ENCODE results near the gene NINJ1. TPM values are rescaled to one million over a fixed set of nuclear protein-coding genes. Genes with fewer than 3 reads are reported as not detected.
"Not testable (repeated sequence)": the region's sequence is repeated elsewhere in the genome, so short reads cannot be mapped to it uniquely, and the experiment has no call there.

NINJ1 gene
- total RNA-seq, 2 experiments from 2014 or later, result 20.8 to 21.1 TPM

DNA sequence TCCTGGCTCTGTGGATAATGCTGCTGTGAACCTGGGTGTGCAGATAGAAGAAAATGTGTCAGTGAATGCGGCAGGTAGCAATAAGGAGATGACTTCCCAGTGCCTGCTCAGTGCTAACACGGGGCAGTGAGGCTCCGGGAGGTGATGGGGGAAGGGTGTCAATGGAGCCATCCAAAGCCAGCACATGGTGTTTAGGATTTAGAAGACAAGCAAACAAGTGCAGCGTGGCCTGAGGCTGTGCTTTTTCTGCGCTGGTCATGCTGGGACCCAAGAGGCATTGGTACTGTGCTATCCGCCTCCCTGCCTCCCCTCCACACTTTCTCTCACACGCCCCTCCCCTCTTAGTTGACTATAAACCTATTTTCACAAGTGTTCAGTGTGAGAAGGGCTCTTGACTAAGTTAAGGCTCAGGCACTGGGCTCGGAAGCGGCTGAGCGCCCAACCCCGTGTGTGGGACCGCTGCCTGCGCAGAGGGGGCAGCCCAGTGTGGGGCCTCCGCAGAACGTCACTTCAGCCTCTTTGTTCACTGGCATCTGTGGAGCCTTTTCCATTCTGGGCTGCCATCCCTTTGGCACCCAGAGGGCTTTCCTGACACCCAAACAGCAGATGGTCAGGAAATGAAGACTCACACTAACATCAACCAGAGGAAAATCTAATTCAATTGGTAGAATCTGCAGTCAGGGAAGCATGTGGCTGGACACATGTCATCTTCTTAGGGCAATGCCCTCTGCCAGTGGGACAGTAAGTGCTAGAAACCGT is 21.8 kb upstream of the NINJ1 start:
- CTCF ChIA-PET, result interaction anchor here (0.6 to 1.9 kb wide), 5 partner anchors 22 to 410 kb away, joined by 3 to 7 read pairs (median 3); partner anchors contain the start of gene NINJ1
- DNase-seq (no peak), ATAC-seq (no peak)
- POLR2A ChIA-PET, result no interaction called here
- Mint-ChIP-seq H3K27me3 (ENCODE audit: low read depth) (no peaks in the 10 kb centered on the region), H3K36me3 (ENCODE audit: low read depth) (no peaks in the 10 kb centered on the region), H3K4me1 (ENCODE audit: low read depth) (peaks cover 18% of the 10 kb centered on the region), H3K4me3 (no peak overlapping the region), H3K9me3 (ENCODE audit: insufficient read depth) (no peaks in the 10 kb centered on the region), H3K27ac (no peak overlapping the region)

DNA sequence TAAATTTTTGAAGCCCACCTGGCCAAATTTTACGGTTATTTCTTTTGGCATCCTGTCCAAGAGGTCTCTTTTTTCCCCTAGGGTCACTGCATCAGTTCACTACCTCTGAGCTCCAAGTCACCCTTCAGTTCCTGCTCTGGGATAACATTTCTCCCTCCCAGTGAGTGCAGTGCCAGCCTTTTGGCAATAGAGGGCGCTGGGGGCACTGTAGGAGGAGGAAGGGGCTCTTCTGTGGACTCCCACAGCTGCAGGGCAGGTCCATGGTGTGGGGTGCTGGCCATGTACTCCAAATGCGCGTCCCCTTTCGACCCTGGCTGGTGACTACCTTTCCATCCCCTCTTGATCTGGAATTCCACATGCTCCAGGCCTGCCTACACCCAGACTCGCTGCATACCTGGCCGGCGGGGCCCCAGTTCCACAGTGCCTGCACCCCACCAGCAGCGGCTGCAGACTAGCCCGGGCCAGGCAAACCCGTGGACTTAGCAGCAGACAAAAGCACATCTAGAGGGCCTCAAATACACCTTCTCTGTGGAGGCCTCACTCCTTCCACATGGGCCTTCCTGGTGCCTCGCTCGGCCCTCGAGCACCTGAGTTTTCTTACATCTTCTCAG is 20.3 kb upstream of the NINJ1 start:
- ATAC-seq, result no peak
- POLR2A ChIA-PET, result no interaction called here

GRCh38 chr9:93151097-93151784 is 17.2 kb upstream of the NINJ1 start:
- Mint-ChIP-seq H3K36me3 (ENCODE audit: low read depth) (peaks cover 11% of the 10 kb centered on the region), H3K9me3 (ENCODE audit: insufficient read depth) (peaks cover 11% of the 10 kb centered on the region), H3K4me1 (ENCODE audit: low read depth) (peaks cover 17% of the 10 kb centered on the region), H3K27ac (no peak overlapping the region), H3K27me3 (ENCODE audit: low read depth) (no peaks in the 10 kb centered on the region), H3K4me3 (no peak overlapping the region)
- POLR2A ChIA-PET, result no interaction called here
- ATAC-seq (no peak), DNase-seq (no peak)
- CTCF ChIA-PET, result interaction anchor here (0.8 to 2.4 kb wide), 4 partner anchors 9 to 148 kb away, joined by 4 to 11 read pairs (median 4); no protein-coding TSS in a partner anchor

More for the DNA sequence above, 20.3 kb upstream of the NINJ1 start:
- CTCF ChIA-PET, result interaction anchor here (0.6 to 2.1 kb wide), 10 partner anchors 8 to 421 kb away, joined by 3 to 10 read pairs (median 4); partner anchors contain the start of gene NINJ1
- H3K4me3 Mint-ChIP-seq, result no peak overlapping the region
- H3K27ac Mint-ChIP-seq, result no peak overlapping the region
- peaks cover under 1% of the 10 kb centered on the region for H3K36me3 Mint-ChIP-seq (ENCODE audit: low read depth)
- H3K4me1 Mint-ChIP-seq (ENCODE audit: low read depth), result peaks cover 13% of the 10 kb centered on the region
- H3K27me3 Mint-ChIP-seq (ENCODE audit: low read depth), result no peaks in the 10 kb centered on the region
- no peaks in the 10 kb centered on the region for H3K9me3 Mint-ChIP-seq (ENCODE audit: insufficient read depth)
- DNase-seq, result peak; percentile 52

GRCh38 chr9:93149361-93149760 is 15.3 kb upstream of the NINJ1 start:
- Mint-ChIP-seq H3K4me3 (no peak overlapping the region), H3K4me1 (ENCODE audit: low read depth) (peaks cover 22% of the 10 kb centered on the region), H3K27me3 (ENCODE audit: low read depth) (no peaks in the 10 kb centered on the region), H3K36me3 (ENCODE audit: low read depth) (peaks cover 11% of the 10 kb centered on the region), H3K9me3 (ENCODE audit: insufficient read depth) (peaks cover 11% of the 10 kb centered on the region), H3K27ac (no peak overlapping the region)
- CTCF ChIA-PET, result interaction anchor here (1.0 kb wide), 1 partner anchor 146 kb away, joined by 3 read pairs; no protein-coding TSS in a partner anchor
- ATAC-seq, result no peak
- POLR2A ChIA-PET, result interaction anchor here (0.6 kb wide), 1 partner anchor 36 kb away, joined by 3 read pairs; no protein-coding TSS in a partner anchor
- DNase-seq, result no peak

- no peak overlapping the region for H3K27ac Mint-ChIP-seq
- CTCF ChIA-PET, result no interaction called here
- H3K27me3 Mint-ChIP-seq (ENCODE audit: low read depth), result no peaks in the 10 kb centered on the region
- H3K4me1 Mint-ChIP-seq (ENCODE audit: low read depth), result peaks cover 28% of the 10 kb centered on the region
- POLR2A ChIA-PET, result no interaction called here
- DNase-seq (no peak), ATAC-seq (no peak)
- H3K4me3 Mint-ChIP-seq, result no peak overlapping the region
- peaks cover 11% of the 10 kb centered on the region for H3K9me3 Mint-ChIP-seq (ENCODE audit: insufficient read depth)
- peaks cover 11% of the 10 kb centered on the region for H3K36me3 Mint-ChIP-seq (ENCODE audit: low read depth)
Observed at GRCh38 chr9:93148721-93149120, 14.7 kb upstream of the NINJ1 start.

- Mint-ChIP-seq H3K36me3 (ENCODE audit: low read depth) (peaks cover 11% of the 10 kb centered on the region), H3K4me3 (no peak overlapping the region), H3K4me1 (ENCODE audit: low read depth) (peaks cover 35% of the 10 kb centered on the region), H3K27ac (no peak overlapping the region), H3K27me3 (ENCODE audit: low read depth) (no peaks in the 10 kb centered on the region), H3K9me3 (ENCODE audit: insufficient read depth) (peaks cover 11% of the 10 kb centered on the region)
- ChIA-PET CTCF (interaction anchor here (1.5 kb wide), 1 partner anchor 14 kb away, joined by 4 read pairs; the partner anchor contains the start of gene NINJ1), POLR2A (no interaction called here)
- DNase-seq (no peak), ATAC-seq (no peak)
Observed at GRCh38 chr9:93147632-93148031, 13.6 kb upstream of the NINJ1 start.

GRCh38 chr9:93146696-93147095 is 12.6 kb upstream of the NINJ1 start:
- not testable (repeated sequence) for ATAC-seq
- H3K4me1 Mint-ChIP-seq (ENCODE audit: low read depth), result peaks cover 42% of the 10 kb centered on the region
- peak; percentile 39 for DNase-seq

GRCh38 chr9:93143830-93144530 is 9.9 kb upstream of the NINJ1 start:
- Mint-ChIP-seq H3K4me1 (ENCODE audit: low read depth) (peaks cover 46% of the 10 kb centered on the region), H3K27ac (peak overlapping the region; percentile 96), H3K36me3 (ENCODE audit: low read depth) (peaks cover 8% of the 10 kb centered on the region), H3K27me3 (ENCODE audit: low read depth) (no peaks in the 10 kb centered on the region), H3K9me3 (ENCODE audit: insufficient read depth) (peaks cover 9% of the 10 kb centered on the region), H3K4me3 (peak overlapping the region; percentile 51)
- CTCF ChIA-PET, result interaction anchor here (0.6 to 2.8 kb wide), 5 partner anchors 9 to 538 kb away, joined by 3 to 9 read pairs (median 4); no protein-coding TSS in a partner anchor
- DNase-seq (peak; percentile 75), ATAC-seq (peak; percentile 89)
- POLR2A ChIA-PET, result interaction anchor here (0.8 to 1.7 kb wide), 5 partner anchors 10 to 423 kb away, joined by 3 to 7 read pairs (median 4); partner anchors contain the start of gene NINJ1

More at GRCh38 chr9:93146696-93147095, 12.6 kb upstream of the NINJ1 start:
- Mint-ChIP-seq H3K36me3 (ENCODE audit: low read depth) (peaks cover 11% of the 10 kb centered on the region), H3K27ac (peak overlapping the region; percentile 13), H3K9me3 (ENCODE audit: insufficient read depth) (peaks cover 11% of the 10 kb centered on the region)
- H3K27me3 Mint-ChIP-seq (ENCODE audit: low read depth); POLR2A ChIA-PET; H3K4me3 Mint-ChIP-seq: not testable (repeated sequence)
- CTCF ChIA-PET, result interaction anchor here (1.4 to 1.5 kb wide), 2 partner anchors 13 to 38 kb away, joined by 4 to 6 read pairs; partner anchors contain the start of gene NINJ1

DNA sequence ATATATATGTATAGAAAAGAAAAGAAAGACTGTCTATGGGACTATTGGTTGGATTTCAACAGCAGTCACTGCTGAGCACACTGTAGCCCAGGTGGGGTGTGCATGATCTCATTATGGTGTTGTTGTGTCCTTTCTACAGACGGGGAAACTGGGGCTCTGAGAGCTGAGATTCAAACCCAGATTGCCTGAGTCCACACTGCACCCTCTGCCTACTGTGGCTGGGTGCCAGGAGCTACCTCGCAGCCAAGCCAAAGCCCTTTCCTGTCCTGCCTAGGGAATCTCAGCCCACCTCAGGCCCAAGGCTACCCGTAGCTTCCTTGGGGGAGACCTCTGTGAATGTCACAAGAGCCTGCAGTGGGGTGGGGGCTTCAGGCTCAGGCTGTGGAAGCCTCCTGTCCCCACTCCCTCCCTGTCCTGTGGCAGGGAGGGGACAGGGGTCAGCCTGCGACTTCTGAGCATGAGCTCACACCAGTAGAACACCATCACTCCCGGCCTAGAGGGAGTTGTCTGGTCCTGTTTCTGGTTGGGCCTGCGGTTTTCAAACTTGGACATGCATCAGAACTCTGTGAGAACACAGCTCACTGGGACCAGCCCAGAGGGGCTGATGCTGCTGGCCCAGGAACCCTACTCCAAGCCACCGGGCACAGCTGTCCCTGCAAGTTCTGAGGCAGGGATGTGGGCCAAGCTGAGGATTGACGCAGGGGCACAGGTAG is 7.9 kb upstream of the NINJ1 start:
- POLR2A ChIA-PET, result interaction anchor here (1.7 kb wide), 1 partner anchor 8 kb away, joined by 5 read pairs; the partner anchor contains the start of gene NINJ1
- no peak for ATAC-seq
- H3K27me3 Mint-ChIP-seq (ENCODE audit: low read depth), result no peaks in the 10 kb centered on the region
- CTCF ChIA-PET, result interaction anchor here (1.2 to 2.8 kb wide), 3 partner anchors 11 to 424 kb away, joined by 4 to 9 read pairs (median 5); no protein-coding TSS in a partner anchor
- DNase-seq, result no peak
- peaks cover 3% of the 10 kb centered on the region for H3K36me3 Mint-ChIP-seq (ENCODE audit: low read depth)
- H3K4me3 Mint-ChIP-seq, result no peak overlapping the region
- peaks cover 3% of the 10 kb centered on the region for H3K9me3 Mint-ChIP-seq (ENCODE audit: insufficient read depth)
- H3K4me1 Mint-ChIP-seq (ENCODE audit: low read depth), result peaks cover 51% of the 10 kb centered on the region
- H3K27ac Mint-ChIP-seq, result no peak overlapping the region

DNA sequence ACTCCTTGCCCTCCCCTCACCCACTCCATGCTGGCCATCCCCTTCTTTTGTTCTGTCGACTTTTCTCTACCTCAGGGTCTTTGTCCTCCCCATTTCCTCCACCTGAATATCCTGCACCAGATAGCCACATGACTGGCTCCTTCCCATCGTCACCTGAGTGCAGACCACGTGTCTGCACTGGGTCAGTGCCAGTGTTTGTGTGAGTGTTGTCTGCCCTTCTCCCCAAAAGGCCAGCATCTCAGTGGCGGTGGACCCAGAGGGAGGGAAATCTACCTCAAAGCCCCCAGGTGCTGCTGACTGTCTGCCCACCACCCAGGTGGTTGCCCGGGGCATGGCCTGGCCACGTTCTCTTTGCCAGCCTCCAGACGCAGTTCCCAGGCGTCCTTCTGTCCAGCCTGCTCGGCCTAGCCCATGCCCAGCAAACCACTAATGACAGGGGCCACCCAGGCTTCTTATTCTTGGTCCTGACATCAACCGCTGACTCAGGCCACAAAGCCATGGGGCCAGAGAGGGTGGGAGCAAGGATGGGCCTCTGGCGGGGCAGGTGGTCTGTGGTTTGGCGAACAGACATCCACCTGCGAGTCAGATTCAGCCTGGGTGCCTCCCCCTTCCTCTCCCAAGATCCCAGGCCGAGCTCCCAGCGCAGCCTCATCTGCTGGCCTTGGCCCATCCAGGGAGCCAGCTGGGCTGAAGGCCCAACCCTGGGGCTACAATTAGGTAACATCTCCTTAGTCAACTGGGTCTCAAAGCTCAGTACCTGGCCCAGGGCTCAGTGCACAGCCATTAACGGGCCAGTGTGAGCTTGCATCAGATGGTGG is 5.5 kb upstream of the NINJ1 start:
- no peak overlapping the region for H3K27ac Mint-ChIP-seq
- peaks cover 49% of the 10 kb centered on the region for H3K4me1 Mint-ChIP-seq (ENCODE audit: low read depth)
- ATAC-seq (no peak), DNase-seq (no peak)
- H3K36me3 Mint-ChIP-seq (ENCODE audit: low read depth), result no peaks in the 10 kb centered on the region
- no peaks in the 10 kb centered on the region for H3K27me3 Mint-ChIP-seq (ENCODE audit: low read depth)
- H3K4me3 Mint-ChIP-seq, result no peak overlapping the region
- ChIA-PET POLR2A (interaction anchor here (0.7 kb wide), 1 partner anchor 11 kb away, joined by 4 read pairs; no protein-coding TSS in a partner anchor), CTCF (interaction anchor here (1.2 to 1.3 kb wide), 2 partner anchors 11 to 20 kb away, joined by 3 to 5 read pairs; no protein-coding TSS in a partner anchor)
- H3K9me3 Mint-ChIP-seq (ENCODE audit: insufficient read depth), result peaks cover 3% of the 10 kb centered on the region
